GM21528 (cell line): ENCODE results near the gene TMEM151A.
"Not testable (repeated sequence)": the region's sequence is repeated elsewhere in the genome, so short reads cannot be mapped to it uniquely, and the experiment has no call there.

Source experiments
- ATAC-seq: cut with Tn5 transposase; IDR thresholded peaks from one replicate; pipeline ENCODE4 v1.9.1; 2021; ENCODE audit warnings: mild to moderate bottlenecking, moderate library complexity; ENCODE audit not compliant: unreplicated experiment, low FRiP score

The TMEM151A gene

GRCh38 chr11:66291706-66292542 is at the start of gene TMEM151A:
TMEM151A (plus strand) TSS chr11:66291894; CDS start chr11:66292014, 120 bp downstream.
- ATAC-seq, result no peak

- no peak for ATAC-seq
These were observed 49.5 kb upstream of the TMEM151A start for GRCh38 chr11:66242095-66242765.

- no peak for ATAC-seq
These were observed 47.7 kb upstream of the TMEM151A start for GRCh38 chr11:66243782-66244535.

- ATAC-seq, result no peak
These were observed 44.4 kb upstream of the TMEM151A start for GRCh38 chr11:66247295-66247694.

- ATAC-seq, result no peak
These were observed 43.9 kb upstream of the TMEM151A start for GRCh38 chr11:66247801-66248200.

GRCh38 chr11:66248903-66249302 is 42.8 kb upstream of the TMEM151A start:
- no peak for ATAC-seq

GRCh38 chr11:66251809-66252208 is 39.9 kb upstream of the TMEM151A start:
- no peak for ATAC-seq

- ATAC-seq, result not testable (repeated sequence)
These were observed 38.6 kb upstream of the TMEM151A start for GRCh38 chr11:66253081-66253480.

- ATAC-seq, result no peak
These were observed 33.2 kb upstream of the TMEM151A start for GRCh38 chr11:66258473-66258893.

GRCh38 chr11:66259225-66259624 is 32.5 kb upstream of the TMEM151A start:
- ATAC-seq, result no peak

- no peak for ATAC-seq
These were observed 31.7 kb upstream of the TMEM151A start for GRCh38 chr11:66259956-66260355.

- no peak for ATAC-seq
These were observed 30.1 kb upstream of the TMEM151A start for GRCh38 chr11:66261578-66261977.

- no peak for ATAC-seq
These were observed 29.5 kb upstream of the TMEM151A start for GRCh38 chr11:66262191-66262590.

GRCh38 chr11:66262696-66263095 is 29.0 kb upstream of the TMEM151A start:
- ATAC-seq, result no peak

GRCh38 chr11:66263231-66263630 is 28.5 kb upstream of the TMEM151A start:
- no peak for ATAC-seq

- no peak for ATAC-seq
These were observed 27.9 kb upstream of the TMEM151A start for GRCh38 chr11:66263785-66264184.

- no peak for ATAC-seq
These were observed 27.3 kb upstream of the TMEM151A start for GRCh38 chr11:66264383-66264782.

- ATAC-seq, result no peak
These were observed 26.8 kb upstream of the TMEM151A start for GRCh38 chr11:66264914-66265313.

- no peak for ATAC-seq
These were observed 25.9 kb upstream of the TMEM151A start for GRCh38 chr11:66265531-66266377.

- ATAC-seq, result no peak
These were observed 25.2 kb upstream of the TMEM151A start for GRCh38 chr11:66266378-66267038.
